CD14-positive monocyte (primary cell): Measurements from ENCODE around the gene DDX10. TPM values are rescaled to one million over a fixed set of nuclear protein-coding genes. Genes with fewer than 3 reads are reported as not detected.

Source experiments
- DNase-seq, 3 donors: peaks; one replicate each; pipeline ENCODE4 v3.0.0-alpha.2; 2011 to 2022
- H2AFZ ChIP-seq: 2 replicates; pipeline ENCODE4 v1.6.0; 2012; ENCODE audit warnings: mild to moderate bottlenecking, low read depth, low read length, inconsistent platforms; ENCODE audit not compliant: insufficient read depth, poor library complexity, severe bottlenecking
- H3K27ac ChIP-seq, 2 donors: 1 replicate in 1 of 2; 2 replicates in 1 of 2; pipeline ENCODE4 v1.5.1; 2012 to 2013; ENCODE audit warnings: low read length in 2 of 2, control low read depth in 1 of 2, inconsistent platforms in 1 of 2, low read depth in 1 of 2, mild to moderate bottlenecking in 1 of 2
- H3K27me3 ChIP-seq, 2 donors: one replicate each; pipeline versions ENCODE4 v1.6.0 to v1.6.1; 2011 to 2013; ENCODE audit warnings: low read length in 2 of 2; ENCODE audit not compliant: control insufficient read depth in 2 of 2, insufficient read depth in 2 of 2
- H3K36me3 ChIP-seq, 2 donors: replicated peaks in 1 of 2; 1 replicate in 1 of 2; 2 replicates in 1 of 2; pipeline versions ENCODE4 v1.5.1 to v1.6.1; 2012 to 2013; ENCODE audit warnings: low read length in 2 of 2, control low read depth in 1 of 2, inconsistent platforms in 1 of 2, mild to moderate bottlenecking in 1 of 2; ENCODE audit not compliant: insufficient read depth in 2 of 2, control insufficient read depth in 1 of 2
- H3K4me1 ChIP-seq, 2 donors: 1 replicate in 1 of 2; 2 replicates in 1 of 2; pipeline versions ENCODE4 v1.5.1 to v1.6.1; 2012 to 2013; ENCODE audit warnings: low read length in 2 of 2, control low read depth in 1 of 2, inconsistent platforms in 1 of 2, mild to moderate bottlenecking in 1 of 2, moderate library complexity in 1 of 2; ENCODE audit not compliant: insufficient read depth in 2 of 2, control insufficient read depth in 1 of 2
- H3K4me2 ChIP-seq: replicated peaks from 2 replicates; pipeline ENCODE3; 2012; ENCODE audit warnings: low read length, moderate library complexity, mild to moderate bottlenecking; ENCODE audit not compliant: poor library complexity, severe bottlenecking; ENCODE audit errors: extremely low read depth
- H3K4me3 ChIP-seq, 3 experiments: fragments of 200-600 bp in 1 of 3; sonication (generic) in 1 of 3; replicated peaks in 1 of 3; 1 replicate in 2 of 3; 2 replicates in 1 of 3; pipeline ENCODE4 v1.5.1; 2011 to 2013; ENCODE audit warnings: low read length in 3 of 3, mild to moderate bottlenecking in 3 of 3, control low read depth in 2 of 3, low read depth in 2 of 3, inconsistent platforms in 1 of 3, moderate library complexity in 1 of 3
- H3K79me2 ChIP-seq: 2 replicates; pipeline ENCODE4 v1.6.0; 2012; ENCODE audit warnings: mild to moderate bottlenecking, control low read depth, inconsistent platforms, low read length, moderate library complexity; ENCODE audit not compliant: insufficient read depth
- H3K9ac ChIP-seq: 2 replicates; pipeline ENCODE4 v1.6.0; 2017; ENCODE audit warnings: low read length, mild to moderate bottlenecking; ENCODE audit not compliant: insufficient read depth, poor library complexity, severe bottlenecking
- H3K9me3 ChIP-seq, 2 donors: replicated peaks in 1 of 2; 1 replicate in 1 of 2; 2 replicates in 1 of 2; pipeline versions ENCODE4 v1.5.1 to v1.6.1; 2012 to 2013; ENCODE audit warnings: low read length in 2 of 2, control low read depth in 1 of 2; ENCODE audit not compliant: control insufficient read depth in 1 of 2, insufficient read depth in 1 of 2
- H4K20me1 ChIP-seq: 2 replicates; pipeline ENCODE4 v1.6.0; 2012; ENCODE audit warnings: mild to moderate bottlenecking, low read length, control low read depth, moderate library complexity; ENCODE audit not compliant: insufficient read depth
- H3K27ac Mint-ChIP-seq, 7 donors: one replicate each; pipeline ENCODE4 v1.8.0; 2020; ENCODE audit warnings: mild to moderate bottlenecking in 7 of 7, mixed read lengths in 7 of 7, moderate library complexity in 6 of 7, inconsistent platforms in 2 of 7
- H3K27me3 Mint-ChIP-seq, 3 donors: one replicate each; pipeline ENCODE4 v1.8.0; 2021 to 2022; ENCODE audit warnings: low read depth in 3 of 3, mild to moderate bottlenecking in 3 of 3, mixed read lengths in 3 of 3, moderate library complexity in 3 of 3, inconsistent platforms in 1 of 3
- H3K36me3 Mint-ChIP-seq, 2 donors: one replicate each; pipeline ENCODE4 v1.8.0; 2020; ENCODE audit warnings: mixed read lengths in 2 of 2, inconsistent platforms in 1 of 2, mild to moderate bottlenecking in 1 of 2
- H3K4me1 Mint-ChIP-seq: one replicate; pipeline ENCODE4 v1.8.0; 2020; ENCODE audit warnings: mild to moderate bottlenecking, mixed read lengths
- H3K4me3 Mint-ChIP-seq, 2 donors: one replicate each; pipeline ENCODE4 v1.8.0; 2020; ENCODE audit warnings: mild to moderate bottlenecking in 2 of 2, mixed read lengths in 2 of 2, moderate library complexity in 1 of 2
- H3K9me3 Mint-ChIP-seq, 7 donors: one replicate each; pipeline ENCODE4 v1.8.0; 2020 to 2022; ENCODE audit warnings: mixed read lengths in 7 of 7, mild to moderate bottlenecking in 6 of 7, moderate library complexity in 6 of 7, inconsistent platforms in 2 of 7
- WGBS: methylation state at CpG from one replicate; pipeline ENCODE4 v1.1.5; 2013; ENCODE audit warnings: missing lambda C conversion rate; ENCODE audit not compliant: insufficient coverage; 5-methylcytosine and 5-hydroxymethylcytosine counted together
- intact Hi-C, 2 donors: fragments of 100-400 bp; cut with micrococcal nuclease; formaldehyde crosslinking; loops; one replicate each; pipeline versions ENCODE4 v1.15.0 to v1.15.1; 2023
- polyA plus RNA-seq, 3 donors: library from polyadenylated mRNA; depleted of rRNA in 1 of 3; unstranded in 2 of 3; stranded (reverse) in 1 of 3; fragments of 300-500 nt in 2 of 3; fragments of >200 nt in 1 of 3; fragmentation: Illumina TruSeq in 2 of 3; gene quantifications; 1 replicate in 2 of 3; 2 replicates in 1 of 3; pipeline ENCODE4 v1.2.3, GENCODE V29; 2012 to 2021
- TF ChIP-seq, protein P1 (sequence below): fragments of 200-600 bp; IDR thresholded peaks from one replicate; pipeline ENCODE4 v1.8.0; 2022; ENCODE audit warnings: antibody characterized with exemption, mild to moderate bottlenecking

Gene DDX10
- polyA plus RNA-seq, 3 donors: 5.0 to 6.3 (median 5.3) TPM

DNA sequence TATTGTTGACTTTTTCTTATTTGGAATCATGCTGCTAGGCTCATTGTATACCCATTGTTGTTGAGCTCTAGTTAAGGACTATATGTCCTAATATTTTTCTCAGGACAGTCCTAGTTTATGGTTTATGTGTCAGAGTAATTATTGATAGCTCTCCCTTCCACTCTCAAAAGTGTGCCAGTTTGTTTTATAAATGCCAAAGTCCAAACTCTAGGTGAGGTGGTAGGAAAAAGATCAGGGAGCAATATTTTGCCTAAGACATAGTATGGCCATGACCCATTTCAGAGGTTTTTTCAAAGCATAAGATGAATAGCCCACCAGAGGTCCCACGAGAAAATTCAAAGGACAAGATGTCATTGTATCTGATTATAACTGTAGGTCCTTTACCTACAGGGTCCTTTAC lies 20.9 kb upstream of the DDX10 start:
- no peak overlapping the region for H3K27ac Mint-ChIP-seq
- no peaks in the 10 kb centered on the region for H3K9me3 Mint-ChIP-seq
- Histone ChIP-seq H2AFZ (no peak overlapping the region), H3K4me1 (no peaks in the 10 kb centered on the region), H3K27me3 (no peaks in the 10 kb centered on the region), H3K4me3 (no peak overlapping the region), H3K79me2 (no peaks in the 10 kb centered on the region), H3K9ac (no peak overlapping the region), H3K9me3 (no peaks in the 10 kb centered on the region), H3K27ac (no peak overlapping the region), H3K36me3 (no peaks in the 10 kb centered on the region), H4K20me1 (no peaks in the 10 kb centered on the region), H3K4me2 (no peak overlapping the region)
- peaks cover 0 to 8% (median 1%) of the 10 kb centered on the region in 3 donors for H3K27me3 Mint-ChIP-seq
- TF ChIP-seq, protein P1, sequence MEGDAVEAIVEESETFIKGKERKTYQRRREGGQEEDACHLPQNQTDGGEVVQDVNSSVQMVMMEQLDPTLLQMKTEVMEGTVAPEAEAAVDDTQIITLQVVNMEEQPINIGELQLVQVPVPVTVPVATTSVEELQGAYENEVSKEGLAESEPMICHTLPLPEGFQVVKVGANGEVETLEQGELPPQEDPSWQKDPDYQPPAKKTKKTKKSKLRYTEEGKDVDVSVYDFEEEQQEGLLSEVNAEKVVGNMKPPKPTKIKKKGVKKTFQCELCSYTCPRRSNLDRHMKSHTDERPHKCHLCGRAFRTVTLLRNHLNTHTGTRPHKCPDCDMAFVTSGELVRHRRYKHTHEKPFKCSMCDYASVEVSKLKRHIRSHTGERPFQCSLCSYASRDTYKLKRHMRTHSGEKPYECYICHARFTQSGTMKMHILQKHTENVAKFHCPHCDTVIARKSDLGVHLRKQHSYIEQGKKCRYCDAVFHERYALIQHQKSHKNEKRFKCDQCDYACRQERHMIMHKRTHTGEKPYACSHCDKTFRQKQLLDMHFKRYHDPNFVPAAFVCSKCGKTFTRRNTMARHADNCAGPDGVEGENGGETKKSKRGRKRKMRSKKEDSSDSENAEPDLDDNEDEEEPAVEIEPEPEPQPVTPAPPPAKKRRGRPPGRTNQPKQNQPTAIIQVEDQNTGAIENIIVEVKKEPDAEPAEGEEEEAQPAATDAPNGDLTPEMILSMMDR: no peak
- intact Hi-C loops: no loop called here
- H3K36me3 Mint-ChIP-seq: no peaks in the 10 kb centered on the region
- WGBS: no CpG with 5 or more reads among the region's 1 CpG
- no peak overlapping the region for H3K4me3 Mint-ChIP-seq
- DNase-seq: no peak
- no peaks in the 10 kb centered on the region for H3K4me1 Mint-ChIP-seq

DNA sequence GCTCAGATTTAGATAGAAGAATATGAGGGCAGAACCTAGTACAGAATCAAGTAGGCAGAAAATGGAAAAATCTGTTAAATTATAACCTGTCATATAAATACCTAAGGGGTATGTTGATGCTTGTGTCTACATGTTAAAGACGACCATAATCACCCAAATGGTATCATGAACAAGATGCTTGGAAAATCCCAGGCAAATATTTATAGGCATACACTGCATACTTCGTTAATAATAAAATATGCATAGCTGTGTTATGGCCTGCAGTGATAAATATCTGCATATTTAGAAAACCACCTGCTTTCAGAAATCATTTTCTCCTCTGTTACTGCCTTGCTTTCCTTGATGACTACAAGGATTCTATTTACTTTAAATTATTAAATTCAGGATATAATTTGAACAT lies 18.9 kb upstream of the DDX10 start:
- Mint-ChIP-seq H3K4me1 (no peaks in the 10 kb centered on the region), H3K36me3 (no peaks in the 10 kb centered on the region), H3K9me3 (no peaks in the 10 kb centered on the region), H3K4me3 (no peak overlapping the region), H3K27ac (no peak overlapping the region), H3K27me3 (peaks cover 0 to 3% (median 1%) of the 10 kb centered on the region in 3 donors)
- TF ChIP-seq, protein P1: no peak
- Histone ChIP-seq H3K27ac (no peak overlapping the region), H3K9ac (no peak overlapping the region), H3K79me2 (no peaks in the 10 kb centered on the region), H3K4me3 (no peak overlapping the region), H4K20me1 (no peaks in the 10 kb centered on the region), H3K9me3 (no peaks in the 10 kb centered on the region), H3K27me3 (no peaks in the 10 kb centered on the region), H3K36me3 (no peaks in the 10 kb centered on the region), H2AFZ (no peak overlapping the region), H3K4me1 (no peaks in the 10 kb centered on the region), H3K4me2 (no peak overlapping the region)
- WGBS: no CpG with 5 or more reads among the region's 2 CpGs
- no peak for DNase-seq
- intact Hi-C loops: no loop called here
